Measurements from ENCODE around the gene ARID5B.

GRCh38 chr10:61961278-61961677 is 59.8 kb downstream of the ARID5B start:
- TF ChIP-seq PKNOX1 (IDR thresholded peaks at IDR 0.05) (no peak), CTBP1 (IDR thresholded peaks at IDR 0.05; ENCODE audit: borderline replicate concordance) (no peak), SP1 (IDR thresholded peaks at IDR 0.05) (no peak), FOXK2 (IDR thresholded peaks at IDR 0.05) (no peak), ELF4 (IDR thresholded peaks at IDR 0.05) (no peak), FOXA1 (IDR thresholded peaks at IDR 0.05) (no peak), NFRKB (IDR thresholded peaks at IDR 0.05) (no peak), FOXM1 (IDR thresholded peaks at IDR 0.05; ENCODE audit: borderline replicate concordance) (no peak), TARDBP (IDR thresholded peaks at IDR 0.05) (no peak)

Measured in HEK293T (cell line).